H9 (cell line): ENCODE measurements around the gene DOCK1. TPM values are rescaled to one million over a fixed set of nuclear protein-coding genes. Genes with fewer than 3 reads are reported as not detected.

Source experiments
- DNase-seq: peaks from one replicate; pipeline ENCODE4 v3.0.0-alpha.2; 2017
- H2AFZ ChIP-seq: one replicate; pipeline ENCODE4 v1.6.1; 2013; ENCODE audit warnings: mild to moderate bottlenecking, low read length, control low read depth, moderate library complexity
- H2AK5ac ChIP-seq: 2 replicates; pipeline ENCODE4 v1.6.1; 2013; ENCODE audit warnings: low read length, control low read depth, mixed read lengths; ENCODE audit not compliant: insufficient read length
- H2BK120ac ChIP-seq: one replicate; pipeline ENCODE4 v1.6.1; 2013; ENCODE audit warnings: low read depth, mild to moderate bottlenecking, low read length, control low read depth, inconsistent platforms; ENCODE audit not compliant: poor library complexity, severe bottlenecking
- H2BK12ac ChIP-seq: 2 replicates; pipeline ENCODE4 v1.6.1; 2013; ENCODE audit warnings: low read length, control low read depth, mixed read lengths, low read depth; ENCODE audit not compliant: insufficient read length
- H2BK15ac ChIP-seq: 2 replicates; pipeline ENCODE4 v1.6.1; 2013; ENCODE audit warnings: low read depth, low read length, control low read depth
- H2BK20ac ChIP-seq: one replicate; pipeline ENCODE4 v1.6.1; 2013; ENCODE audit warnings: low read depth, mild to moderate bottlenecking, low read length, control low read depth, inconsistent platforms; ENCODE audit not compliant: poor library complexity, severe bottlenecking
- H2BK5ac ChIP-seq: 2 replicates; pipeline ENCODE4 v1.6.1; 2013; ENCODE audit warnings: low read length, control low read depth, mixed read lengths; ENCODE audit not compliant: insufficient read length
- H3K14ac ChIP-seq: 2 replicates; pipeline ENCODE4 v1.6.1; 2013; ENCODE audit warnings: low read length, control low read depth; ENCODE audit not compliant: insufficient read depth
- H3K18ac ChIP-seq: 2 replicates; pipeline ENCODE4 v1.6.1; 2013; ENCODE audit warnings: low read depth, mild to moderate bottlenecking, mixed read lengths, low read length, control low read depth; ENCODE audit not compliant: insufficient read length
- H3K23ac ChIP-seq: 2 replicates; pipeline ENCODE4 v1.6.1; 2013; ENCODE audit warnings: low read length, control low read depth, mixed read lengths, low read depth; ENCODE audit not compliant: insufficient read length
- H3K23me2 ChIP-seq: 2 replicates; pipeline ENCODE4 v1.6.1; 2013; ENCODE audit warnings: low read depth, mild to moderate bottlenecking, mixed read lengths, low read length, control low read depth; ENCODE audit not compliant: insufficient read length, poor library complexity, severe bottlenecking
- H3K27ac ChIP-seq: 2 replicates; pipeline ENCODE4 v1.5.1; 2013; ENCODE audit warnings: low read length, control low read depth, mixed read lengths, low read depth; ENCODE audit not compliant: insufficient read length
- H3K27me3 ChIP-seq: 2 replicates; pipeline ENCODE4 v1.6.1; 2013; ENCODE audit warnings: low read length, control low read depth, inconsistent platforms; ENCODE audit not compliant: insufficient read depth
- H3K4ac ChIP-seq: 2 replicates; pipeline ENCODE4 v1.6.1; 2013; ENCODE audit warnings: low read depth, mild to moderate bottlenecking, control low read depth, inconsistent platforms, low read length, moderate library complexity
- H3K4me1 ChIP-seq: 2 replicates; pipeline ENCODE4 v1.6.1; 2013; ENCODE audit warnings: low read length, control low read depth, inconsistent platforms; ENCODE audit not compliant: insufficient read depth
- H3K4me2 ChIP-seq: 2 replicates; pipeline ENCODE4 v1.6.1; 2013; ENCODE audit warnings: low read length, control low read depth, mixed read lengths; ENCODE audit not compliant: insufficient read length, insufficient read depth
- H3K56ac ChIP-seq: 2 replicates; pipeline ENCODE4 v1.6.1; 2013; ENCODE audit warnings: low read depth, mild to moderate bottlenecking, mixed read lengths, low read length, control low read depth; ENCODE audit not compliant: insufficient read length
- H3K79me1 ChIP-seq: 2 replicates; pipeline ENCODE4 v1.6.1; 2013; ENCODE audit warnings: low read depth, mild to moderate bottlenecking, moderate library complexity, low read length, control low read depth, inconsistent platforms; ENCODE audit not compliant: insufficient read depth, poor library complexity, severe bottlenecking
- H3K79me2 ChIP-seq: 2 replicates; pipeline ENCODE4 v1.6.1; 2013; ENCODE audit warnings: low read length, control low read depth, inconsistent platforms; ENCODE audit not compliant: insufficient read depth
- H3K9ac ChIP-seq: 2 replicates; pipeline ENCODE4 v1.6.1; 2013; ENCODE audit warnings: low read length, control low read depth, mixed read lengths; ENCODE audit not compliant: insufficient read length; ENCODE audit errors: extremely low read depth
- H3K9me3 ChIP-seq: one replicate; pipeline ENCODE4 v1.6.1; 2013; ENCODE audit warnings: low read depth, low read length, inconsistent platforms; ENCODE audit not compliant: control insufficient read depth
- H3T11ph ChIP-seq: one replicate; pipeline ENCODE4 v1.6.1; 2013; ENCODE audit warnings: mild to moderate bottlenecking, low read length, control low read depth, inconsistent platforms
- H4K20me1 ChIP-seq: one replicate; pipeline ENCODE4 v1.6.1; 2013; ENCODE audit not compliant: control insufficient read depth, insufficient read length, insufficient read depth
- H4K5ac ChIP-seq: 2 replicates; pipeline ENCODE4 v1.6.1; 2013; ENCODE audit warnings: low read depth, mild to moderate bottlenecking, mixed read lengths, low read length, control low read depth; ENCODE audit not compliant: insufficient read length
- H4K8ac ChIP-seq: replicated peaks from 2 replicates; pipeline ENCODE4 v1.6.1; 2013; ENCODE audit warnings: low read length, control low read depth, mixed read lengths, low read depth; ENCODE audit not compliant: insufficient read length
- H4K91ac ChIP-seq: 2 replicates; pipeline ENCODE4 v1.6.1; 2013; ENCODE audit warnings: low read depth, mild to moderate bottlenecking, moderate library complexity, mixed read lengths, low read length, control low read depth; ENCODE audit not compliant: insufficient read length
- H3K27ac Mint-ChIP-seq, 3 experiments: 2 replicates in 2 of 3; 3 replicates in 1 of 3; pipeline ENCODE4 v1.8.0; 2020 to 2021; ENCODE audit warnings: mixed read lengths in 3 of 3, mild to moderate bottlenecking in 1 of 3, moderate library complexity in 1 of 3
- H3K27me3 Mint-ChIP-seq: 2 replicates; pipeline ENCODE4 v1.8.0; 2021; ENCODE audit warnings: low read depth, mild to moderate bottlenecking, moderate library complexity, mixed read lengths
- H3K36me3 Mint-ChIP-seq, 3 experiments: 2 replicates in 2 of 3; 3 replicates in 1 of 3; pipeline ENCODE4 v1.8.0; 2020 to 2021; ENCODE audit warnings: low read depth in 3 of 3, mixed read lengths in 3 of 3; ENCODE audit not compliant: insufficient read depth in 1 of 3
- H3K4me1 Mint-ChIP-seq, 2 experiments: 2 replicates each; pipeline ENCODE4 v1.8.0; 2020; ENCODE audit warnings: mixed read lengths in 2 of 2
- H3K4me3 Mint-ChIP-seq, 2 experiments: 2 replicates in 1 of 2; 3 replicates in 1 of 2; pipeline ENCODE4 v1.8.0; 2020 to 2021; ENCODE audit warnings: mild to moderate bottlenecking in 2 of 2, mixed read lengths in 2 of 2, moderate library complexity in 1 of 2
- H3K9me3 Mint-ChIP-seq, 2 experiments: 2 replicates in 1 of 2; 3 replicates in 1 of 2; pipeline ENCODE4 v1.8.0; 2020; ENCODE audit warnings: mild to moderate bottlenecking in 2 of 2, mixed read lengths in 2 of 2, moderate library complexity in 1 of 2
- WGBS: extraction: QIAGEN DNeasy Blood & Tissue Kit; methylation state at CpG from one replicate; pipeline ENCODE4 v1.1.7; 2013; ENCODE audit warnings: missing lambda C conversion rate, low lambda C conversion rate, mixed read lengths; ENCODE audit not compliant: insufficient read length; ENCODE audit errors: extremely low coverage; 5-methylcytosine and 5-hydroxymethylcytosine counted together
- total RNA-seq: library from RNA; stranded (reverse); gene quantifications from 2 replicates; pipeline ENCODE4 v1.2.1, GENCODE V29; 2021
- TF ChIP-seq, protein P1 (sequence below): fragments of 200-600 bp; sonication (generic); conservative IDR thresholded peaks from 3 replicates; pipeline ENCODE4 v1.8.0; 2021; ENCODE audit warnings: antibody characterized with exemption, mild to moderate bottlenecking

Gene DOCK1
- total RNA-seq, 1 experiment from 2014 or later: 57.0 TPM

DNA sequence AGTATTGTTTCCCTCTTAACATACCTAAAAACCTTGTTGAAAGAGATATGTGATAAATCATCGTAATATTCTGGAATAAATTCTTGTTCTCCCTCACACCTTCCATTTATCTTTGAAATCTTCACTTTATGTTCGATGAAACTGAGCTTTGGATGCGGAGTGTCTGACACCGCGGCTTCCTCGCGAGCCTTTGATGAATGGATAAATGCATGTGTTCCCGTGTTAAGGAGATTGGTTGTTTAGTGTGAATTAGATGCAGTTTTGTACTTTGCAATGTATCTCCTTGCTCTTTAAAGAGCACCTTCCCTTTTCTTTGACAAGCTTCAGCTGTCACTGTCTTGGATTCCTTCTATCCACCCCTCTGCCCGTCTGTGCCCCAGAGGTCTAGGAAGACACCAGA, 138.1 kb downstream of the DOCK1 start:
- no peak overlapping the region for H4K8ac ChIP-seq
- H3K23me2 ChIP-seq: no peaks in the 10 kb centered on the region
- no peak for DNase-seq
- Mint-ChIP-seq H3K36me3 (peaks cover 22 to 67% (median 38%) of the 10 kb centered on the region in 3 experiments; a peak in 6 of 7 replicates), H3K27me3 (no peaks in the 10 kb centered on the region; the same call in 1 of the 2 replicates), H3K27ac (no peak overlapping the region), H3K9me3 (no peaks in the 10 kb centered on the region), H3K4me3 (no peak overlapping the region), H3K4me1 (no peaks in the 10 kb centered on the region)
- TF ChIP-seq, protein P1, sequence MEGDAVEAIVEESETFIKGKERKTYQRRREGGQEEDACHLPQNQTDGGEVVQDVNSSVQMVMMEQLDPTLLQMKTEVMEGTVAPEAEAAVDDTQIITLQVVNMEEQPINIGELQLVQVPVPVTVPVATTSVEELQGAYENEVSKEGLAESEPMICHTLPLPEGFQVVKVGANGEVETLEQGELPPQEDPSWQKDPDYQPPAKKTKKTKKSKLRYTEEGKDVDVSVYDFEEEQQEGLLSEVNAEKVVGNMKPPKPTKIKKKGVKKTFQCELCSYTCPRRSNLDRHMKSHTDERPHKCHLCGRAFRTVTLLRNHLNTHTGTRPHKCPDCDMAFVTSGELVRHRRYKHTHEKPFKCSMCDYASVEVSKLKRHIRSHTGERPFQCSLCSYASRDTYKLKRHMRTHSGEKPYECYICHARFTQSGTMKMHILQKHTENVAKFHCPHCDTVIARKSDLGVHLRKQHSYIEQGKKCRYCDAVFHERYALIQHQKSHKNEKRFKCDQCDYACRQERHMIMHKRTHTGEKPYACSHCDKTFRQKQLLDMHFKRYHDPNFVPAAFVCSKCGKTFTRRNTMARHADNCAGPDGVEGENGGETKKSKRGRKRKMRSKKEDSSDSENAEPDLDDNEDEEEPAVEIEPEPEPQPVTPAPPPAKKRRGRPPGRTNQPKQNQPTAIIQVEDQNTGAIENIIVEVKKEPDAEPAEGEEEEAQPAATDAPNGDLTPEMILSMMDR: no peak
- no peak overlapping the region for H2BK5ac ChIP-seq
- no peak overlapping the region for H3K56ac ChIP-seq
- no peak overlapping the region for H3K4me2 ChIP-seq
- no peaks in the 10 kb centered on the region for H3K79me2 ChIP-seq
- no peak overlapping the region for H3K14ac ChIP-seq
- no peaks in the 10 kb centered on the region for H3K79me1 ChIP-seq
- no peak overlapping the region for H3K18ac ChIP-seq
- H3K27ac ChIP-seq: no peak overlapping the region
- H3K4ac ChIP-seq: no peak overlapping the region
- H4K20me1 ChIP-seq: no peaks in the 10 kb centered on the region
- no peak overlapping the region for H2BK120ac ChIP-seq
- no peak overlapping the region for H4K91ac ChIP-seq
- no peaks in the 10 kb centered on the region for H3K27me3 ChIP-seq
- no CpG with 5 or more reads among the region's 9 CpGs for WGBS
- H4K5ac ChIP-seq: no peak overlapping the region
- no peak overlapping the region for H2AFZ ChIP-seq
- no peak overlapping the region for H3T11ph ChIP-seq
- no peak overlapping the region for H3K23ac ChIP-seq
- H3K9ac ChIP-seq: no peak overlapping the region
- no peaks in the 10 kb centered on the region for H3K4me1 ChIP-seq
- no peak overlapping the region for H2AK5ac ChIP-seq
- H3K9me3 ChIP-seq: no peaks in the 10 kb centered on the region
- H2BK20ac ChIP-seq: no peak overlapping the region
- no peak overlapping the region for H2BK12ac ChIP-seq
- no peak overlapping the region for H2BK15ac ChIP-seq
